A549 treated with Mapracorat at 1 μM for 4 hours (cell line): ENCODE measurements around the gene STEEP1. TPM values are rescaled to one million over a fixed set of nuclear protein-coding genes. Genes with fewer than 3 reads are reported as not detected.

ENCODE experiments used
- total RNA-seq: library from RNA; stranded (reverse); fragments of 200-300 nt; extraction: Qiagen RNA extraction; gene quantifications from 5 replicates; pipeline ENCODE4 v1.2.3, GENCODE V29; 2022

The STEEP1 gene
- 30.6 to 40.8 TPM (median 30.8 TPM) in 5 replicates for total RNA-seq

DNA sequence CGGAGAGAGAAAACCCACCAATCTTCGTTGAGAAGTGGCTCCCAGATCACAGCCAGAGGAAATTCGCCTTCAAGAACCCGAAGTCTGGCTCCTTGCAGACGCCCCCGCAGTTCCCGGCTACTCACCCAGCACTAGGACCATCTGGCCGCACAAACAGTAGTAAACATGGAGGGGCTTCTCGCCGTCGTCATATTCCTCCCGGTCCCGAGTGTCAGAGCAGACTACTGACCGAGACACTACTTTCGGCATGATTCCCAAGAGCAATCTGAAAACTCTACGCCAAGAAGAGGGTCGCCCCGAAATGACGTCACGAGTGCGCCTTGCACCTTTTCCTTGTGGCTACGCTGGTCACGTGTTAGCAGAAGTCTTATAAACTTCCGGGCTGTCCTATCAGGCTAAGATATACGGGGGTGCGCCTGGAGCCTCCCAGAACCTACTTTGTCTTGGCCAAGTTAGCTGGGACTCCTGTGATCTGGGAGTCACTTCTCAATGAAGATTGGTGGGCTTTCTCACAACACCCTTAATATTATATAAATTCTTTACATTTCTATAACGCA, at the start of gene STEEP1:
TSS of gene STEEP1 (minus strand) at position 303 of the 557 bp plus-strand sequence. CDS start at position 249, 54 bp downstream.

DNA sequence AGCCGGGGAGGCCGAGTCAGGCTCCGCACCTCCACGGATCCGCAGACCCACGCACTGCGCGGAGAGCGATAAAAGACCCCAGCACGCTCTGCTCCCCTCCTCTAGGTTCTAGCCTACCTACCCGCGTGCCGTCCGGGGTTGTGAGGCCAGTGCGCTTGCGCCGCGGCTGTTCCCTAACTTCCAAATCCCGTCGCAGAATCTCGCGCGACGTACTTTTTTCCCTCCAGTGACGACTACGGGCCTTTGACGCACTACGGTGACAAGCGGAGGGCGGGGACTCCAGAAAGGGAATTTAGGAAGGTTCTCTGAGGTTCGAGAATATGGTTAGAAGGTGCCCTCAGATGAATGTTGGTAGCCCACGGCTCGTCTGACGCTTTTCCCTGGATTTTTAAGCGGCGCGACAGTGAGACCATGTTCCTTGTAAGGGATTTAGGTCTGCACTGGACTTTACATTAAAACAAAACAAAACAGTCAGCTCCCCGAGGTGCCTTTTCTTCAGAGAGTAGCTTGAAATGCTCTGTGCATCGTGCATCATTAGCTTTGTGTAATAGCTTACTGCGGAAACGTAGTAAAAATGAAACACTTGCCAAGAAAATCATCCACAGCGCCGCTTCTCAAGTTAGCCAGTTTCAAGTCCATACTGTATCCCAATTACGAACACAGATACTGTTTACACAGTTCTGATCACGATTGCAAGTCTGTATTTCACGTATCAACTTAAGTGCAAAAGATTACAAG, 41.2 kb upstream of the STEEP1 start, which contains the start of gene NKRF:
TSS of gene NKRF (minus strand) at position 145 of the 738 bp plus-strand sequence.

DNA sequence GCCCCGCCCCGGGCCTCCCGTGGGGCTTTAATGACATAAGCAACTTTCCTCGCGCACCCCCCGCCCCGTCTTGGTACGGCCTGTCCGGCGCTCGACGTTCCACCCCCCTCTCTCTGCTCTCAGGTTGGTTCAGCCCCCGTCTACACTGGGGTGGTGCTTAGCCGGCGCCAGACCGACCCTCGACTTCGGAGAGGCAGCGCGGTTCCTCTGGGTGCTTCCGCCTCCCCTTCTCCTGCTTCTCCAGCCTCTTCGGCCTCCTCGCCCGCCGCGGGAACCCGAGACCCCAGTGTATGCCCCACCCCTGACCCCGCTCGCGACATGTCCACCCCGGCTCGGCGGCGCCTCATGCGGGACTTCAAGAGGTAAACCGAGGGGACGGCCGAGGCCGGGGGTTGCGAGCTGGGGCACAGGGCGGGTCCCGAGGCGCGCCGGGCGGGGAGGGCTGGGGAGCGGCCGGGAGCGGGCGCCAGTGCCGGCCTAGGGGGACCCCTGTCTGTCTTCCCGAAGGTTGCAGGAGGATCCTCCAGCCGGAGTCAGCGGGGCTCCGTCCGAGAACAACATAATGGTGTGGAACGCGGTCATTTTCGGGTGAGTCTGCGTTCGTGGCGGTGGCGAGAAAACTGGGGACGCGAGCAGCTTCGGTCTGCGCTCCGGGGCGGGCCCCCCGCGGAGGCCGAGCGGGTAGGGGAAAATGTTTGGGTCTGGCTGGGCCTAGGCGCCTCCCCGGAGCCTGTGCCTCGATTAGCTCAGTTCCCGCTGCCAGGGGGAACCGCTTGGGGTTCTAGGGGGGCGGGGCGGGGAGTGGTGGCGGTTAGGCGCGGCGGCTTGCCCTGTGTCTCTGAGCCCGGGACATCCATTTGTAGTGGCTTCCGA, 9.4 kb upstream of the STEEP1 start, which contains the start of gene UBE2A:
TSS of gene UBE2A (plus strand) at position 170 of the 873 bp plus-strand sequence. CDS start at position 319, 149 bp downstream.

Other genes starting within 250 kb of the STEEP1 start
- 25.8 to 32.0 TPM (median 30.4 TPM) in 5 replicates for gene SLC25A43, start 166.1 kb downstream of the STEEP1 start, total RNA-seq
- gene SLC25A5, start 97.0 kb downstream of the STEEP1 start, total RNA-seq: 722 to 776 TPM (median 767 TPM) in 5 replicates
- 133 to 145 TPM (median 142 TPM) in 5 replicates for gene UBE2A, start 9.2 kb upstream of the STEEP1 start, total RNA-seq
- 16.8 to 18.7 TPM (median 17.0 TPM) in 5 replicates for gene NKRF, start 41.0 kb upstream of the STEEP1 start, total RNA-seq
- gene SEPTIN6, start 127.8 kb upstream of the STEEP1 start, total RNA-seq: 9.6 to 12.6 TPM (median 10.9 TPM) in 5 replicates
- 0.15 to 0.19 TPM in 2 of 5 replicates, not detected in the others for gene SOWAHD, start 193.2 kb upstream of the STEEP1 start, total RNA-seq
- gene RPL39, start 226.2 kb upstream of the STEEP1 start, total RNA-seq: 3,384 to 5,279 TPM (median 3,551 TPM) in 5 replicates